Vagina (tissue), 2 donors: ENCODE results near the gene RSKR.

ENCODE experiments used
- CTCF ChIP-seq, 3 experiments: fragments of 450-650 bp in 2 of 3; fragments of 200-600 bp in 1 of 3; sonication (generic) in 1 of 3; IDR thresholded peaks; one replicate each; pipeline ENCODE4 v1.5.1; 2017 to 2019; ENCODE audit warnings: antibody characterized with exemption in 3 of 3, mild to moderate bottlenecking in 2 of 3, moderate library complexity in 2 of 3
- POLR2A ChIP-seq, 2 donors: fragments of 450-650 bp; IDR thresholded peaks; one replicate each; pipeline ENCODE4 v1.6.1; 2017; ENCODE audit warnings: antibody characterized with exemption in 2 of 2, mild to moderate bottlenecking in 2 of 2, moderate library complexity in 2 of 2
- POLR2AphosphoS5 ChIP-seq, 2 donors: sonication (generic); formaldehyde crosslinking; IDR thresholded peaks; one replicate each; pipeline ENCODE4 v1.9.0; 2017; ENCODE audit warnings: antibody characterized with exemption in 2 of 2, mild to moderate bottlenecking in 2 of 2, low read depth in 1 of 2; ENCODE audit not compliant: insufficient read depth in 1 of 2

GRCh38 chr17:28610376-28610775 lies 3.6 kb downstream of the RSKR start:
- TF ChIP-seq POLR2AphosphoS5 (IDR thresholded peaks at IDR 0.05; ENCODE audit: insufficient read depth in 1 of 2, low read depth in 1 of 2) (no peak), POLR2A (IDR thresholded peaks at IDR 0.05) (no peak), CTCF (IDR thresholded peaks at IDR 0.05) (no peak)
